ENCODE data around the gene EBLN1.

- no peak for TF ChIP-seq CTCF (IDR thresholded peaks at IDR 0.05)
- TF ChIP-seq POLR2A (IDR thresholded peaks at IDR 0.05): no peak
These were observed 57.8 kb downstream of the EBLN1 start for GRCh38 chr10:22159979-22160378.
